GM12878 (cell line): ENCODE data around the gene TPI1. TPM values are rescaled to one million over a fixed set of nuclear protein-coding genes. Genes with fewer than 3 reads are reported as not detected.

Source experiments
- CBX5 ChIP-seq: sonication (generic); IDR thresholded peaks from 2 replicates; pipeline ENCODE4 v1.6.1; 2016; ENCODE audit warnings: low read depth, moderate library complexity, mild to moderate bottlenecking, inconsistent platforms
- E4F1 ChIP-seq: fragments of 450-650 bp; IDR thresholded peaks from 2 replicates; pipeline ENCODE4 v1.6.1; 2018; ENCODE audit warnings: borderline replicate concordance, mild to moderate bottlenecking; ENCODE audit not compliant: partially characterized antibody
- KLF5 ChIP-seq: fragments of 450-650 bp; IDR thresholded peaks from 2 replicates; pipeline ENCODE4 v1.6.1; 2014; ENCODE audit warnings: mild to moderate bottlenecking; ENCODE audit not compliant: partially characterized antibody
- NKRF ChIP-seq: fragments of 450-650 bp; conservative IDR thresholded peaks from 2 replicates; pipeline ENCODE4 v1.6.1; 2017; ENCODE audit warnings: mild to moderate bottlenecking, moderate library complexity
- PRDM15 ChIP-seq: fragments of 450-650 bp; formaldehyde crosslinking; IDR thresholded peaks from 2 replicates; pipeline ENCODE4 v1.4.0; 2020; ENCODE audit warnings: mild to moderate bottlenecking, moderate library complexity
- SMC3 ChIP-seq: IDR thresholded peaks from 2 replicates; pipeline ENCODE4 v1.6.1; 2011; ENCODE audit warnings: low read length, improper control_type of control experiment, borderline replicate concordance
- SP1 ChIP-seq: IDR thresholded peaks from one replicate; pipeline ENCODE4 v1.6.1; 2011; ENCODE audit warnings: low read depth, low read length
- TCF12 ChIP-seq: IDR thresholded peaks from 2 replicates; pipeline ENCODE4 v1.6.1; 2011; ENCODE audit warnings: low read depth, mild to moderate bottlenecking, low read length
- WRNIP1 ChIP-seq: IDR thresholded peaks from 2 replicates; pipeline ENCODE4 v1.6.1; 2011; ENCODE audit warnings: low read depth, low read length, improper control_type of control experiment, borderline replicate concordance
- ZNF622 ChIP-seq: fragments of 450-650 bp; IDR thresholded peaks from 2 replicates; pipeline ENCODE4 v1.6.1; 2017; ENCODE audit warnings: mild to moderate bottlenecking, inconsistent platforms
- polyA plus RNA-seq, 11 experiments: library from polyadenylated mRNA; depleted of rRNA in 4 of 11; unstranded in 6 of 11; stranded (reverse) in 5 of 11; fragments of >200 nt; fragmentation: Nextera tagmentation in 4 of 11; fragmentation: Illumina TruSeq in 1 of 11; extraction: Ambion mirVana in 4 of 11; extraction: Trizol in 1 of 11; gene quantifications; 1 replicate in 1 of 11; 2 replicates in 10 of 11; pipeline versions ENCODE4 v1.2.1 to v1.2.3, GENCODE V29; 2011 to 2016; ENCODE audit warnings: inconsistent platforms in 2 of 11, missing spikeins in 2 of 11, low read depth in 1 of 11
- total RNA-seq, 4 experiments: library from RNA; depleted of rRNA in 3 of 4; stranded (reverse); fragments of >200 nt in 3 of 4; fragmentation: Illumina TruSeq in 1 of 4; extraction: Trizol in 1 of 4; gene quantifications; 2 replicates each; pipeline versions ENCODE4 v1.2.1 to v1.2.3, GENCODE V29; 2013 to 2021

The TPI1 gene
- total and polyA plus RNA-seq, 10 of the 15 experiments (the other 5 are each of a cell fraction or from before 2014, with no cell fraction given): 916 to 7,349 (median 1,677) TPM

- TF ChIP-seq E4F1 (no peak), SMC3 (peak; percentile 43), SP1 (peak; percentile 65), ZNF622 (no peak), KLF5 (peak; percentile 45), CBX5 (no peak; the same call in 1 of the 2 replicates), PRDM15 (CRISPR knock-in tag) (no peak), NKRF (peak; percentile 74; the same call in 1 of the 2 replicates), WRNIP1 (no peak), TCF12 (peak; percentile 76)
Observed at GRCh38 chr12:6890789-6891645, 23.7 kb downstream of the TPI1 start (continued).
